Nephron (organoid): ENCODE measurements around the gene DMRTB1.
A peak's percentile ranks its signal among the peaks of the same experiment; 100 is the strongest.

Experiments
- H3K27ac Mint-ChIP-seq, 3 experiments: 2 replicates each; pipeline ENCODE4 v1.8.0; 2020; ENCODE audit warnings: mixed read lengths in 3 of 3, mild to moderate bottlenecking in 2 of 3, moderate library complexity in 1 of 3
- H3K27me3 Mint-ChIP-seq: 2 replicates; pipeline ENCODE4 v1.8.0; 2021; ENCODE audit warnings: low read depth, mild to moderate bottlenecking, moderate library complexity, mixed read lengths
- H3K36me3 Mint-ChIP-seq: 2 replicates; pipeline ENCODE4 v1.8.0; 2020; ENCODE audit warnings: low read depth, mixed read lengths
- H3K4me1 Mint-ChIP-seq: 2 replicates; pipeline ENCODE4 v1.8.0; 2020; ENCODE audit warnings: mixed read lengths
- H3K4me3 Mint-ChIP-seq, 3 experiments: 2 replicates each; pipeline ENCODE4 v1.8.0; 2020; ENCODE audit warnings: mild to moderate bottlenecking in 3 of 3, mixed read lengths in 3 of 3, moderate library complexity in 2 of 3
- H3K9me3 Mint-ChIP-seq: 2 replicates; pipeline ENCODE4 v1.8.0; 2020; ENCODE audit warnings: mixed read lengths
- CTCF ChIP-seq, 3 experiments: fragments of 200-600 bp; sonication (generic); IDR thresholded peaks; one replicate each; pipeline ENCODE4 v1.5.0; 2021; ENCODE audit warnings: antibody characterized with exemption in 3 of 3; ENCODE audit not compliant: unreplicated experiment in 3 of 3

DMRTB1 gene

GRCh38 chr1:53482441-53483153 is 23.4 kb downstream of the DMRTB1 start:
- Mint-ChIP-seq H3K27ac (no peak overlapping the region), H3K9me3 (no peaks in the 10 kb centered on the region), H3K4me1 (peaks cover 6% of the 10 kb centered on the region), H3K36me3 (no peaks in the 10 kb centered on the region), H3K27me3 (peaks cover 41% of the 10 kb centered on the region), H3K4me3 (no peak overlapping the region)
- TF ChIP-seq CTCF (IDR thresholded peaks at IDR 0.05; ENCODE audit: unreplicated experiment in 3 of 3) = no peak

- Mint-ChIP-seq H3K4me1 (peaks cover under 1% of the 10 kb centered on the region), H3K27ac (no peak overlapping the region), H3K27me3 (peaks cover 46% of the 10 kb centered on the region), H3K9me3 (no peaks in the 10 kb centered on the region), H3K36me3 (no peaks in the 10 kb centered on the region), H3K4me3 (no peak overlapping the region)
- no peak for TF ChIP-seq CTCF (IDR thresholded peaks at IDR 0.05; ENCODE audit: unreplicated experiment in 3 of 3)
Measured at GRCh38 chr1:53483170-53483569, 24.0 kb downstream of the DMRTB1 start.

- peaks cover 50% of the 10 kb centered on the region for H3K27me3 Mint-ChIP-seq
- no peak overlapping the region for H3K4me3 Mint-ChIP-seq
- TF ChIP-seq CTCF (IDR thresholded peaks at IDR 0.05; ENCODE audit: unreplicated experiment in 3 of 3) = no peak
- H3K9me3 Mint-ChIP-seq = no peaks in the 10 kb centered on the region
- no peaks in the 10 kb centered on the region for H3K4me1 Mint-ChIP-seq
- no peaks in the 10 kb centered on the region for H3K36me3 Mint-ChIP-seq
- H3K27ac Mint-ChIP-seq = no peak overlapping the region
Measured at GRCh38 chr1:53483656-53484055, 24.5 kb downstream of the DMRTB1 start.

GRCh38 chr1:53484705-53485477 is 25.7 kb downstream of the DMRTB1 start:
- Mint-ChIP-seq H3K36me3 (no peaks in the 10 kb centered on the region), H3K9me3 (peaks cover 3% of the 10 kb centered on the region), H3K27ac (no peak overlapping the region), H3K4me1 (no peaks in the 10 kb centered on the region), H3K4me3 (no peak overlapping the region), H3K27me3 (peaks cover 60% of the 10 kb centered on the region)
- TF ChIP-seq CTCF (IDR thresholded peaks at IDR 0.05; ENCODE audit: unreplicated experiment in 3 of 3) = no peak

GRCh38 chr1:53485478-53486394 is 26.5 kb downstream of the DMRTB1 start:
- H3K4me3 Mint-ChIP-seq = no peak overlapping the region
- no peak overlapping the region for H3K27ac Mint-ChIP-seq
- peak; percentile 85 to 95 (median 94) for TF ChIP-seq CTCF (IDR thresholded peaks at IDR 0.05; ENCODE audit: unreplicated experiment in 3 of 3)
- peaks cover 66% of the 10 kb centered on the region for H3K27me3 Mint-ChIP-seq
- no peaks in the 10 kb centered on the region for H3K36me3 Mint-ChIP-seq
- H3K9me3 Mint-ChIP-seq = peaks cover 3% of the 10 kb centered on the region
- H3K4me1 Mint-ChIP-seq = no peaks in the 10 kb centered on the region
